Activated CD4-positive, CD25-positive, alpha-beta regulatory T cell (primary cell): ENCODE data around the gene NUP214.

ENCODE experiments used
- DNase-seq, 4 experiments: peaks; one replicate each; lab custom pipeline; 2025; lab: John Stamatoyannopoulos, UW

NUP214 gene

GRCh38 chr9:131277287-131277909 lies 152.0 kb downstream of the NUP214 start:
- no peak for DNase-seq

- peak; percentile 36 to 48 (median 46) for DNase-seq
Measured at GRCh38 chr9:131277910-131278701, 152.7 kb downstream of the NUP214 start.

DNA sequence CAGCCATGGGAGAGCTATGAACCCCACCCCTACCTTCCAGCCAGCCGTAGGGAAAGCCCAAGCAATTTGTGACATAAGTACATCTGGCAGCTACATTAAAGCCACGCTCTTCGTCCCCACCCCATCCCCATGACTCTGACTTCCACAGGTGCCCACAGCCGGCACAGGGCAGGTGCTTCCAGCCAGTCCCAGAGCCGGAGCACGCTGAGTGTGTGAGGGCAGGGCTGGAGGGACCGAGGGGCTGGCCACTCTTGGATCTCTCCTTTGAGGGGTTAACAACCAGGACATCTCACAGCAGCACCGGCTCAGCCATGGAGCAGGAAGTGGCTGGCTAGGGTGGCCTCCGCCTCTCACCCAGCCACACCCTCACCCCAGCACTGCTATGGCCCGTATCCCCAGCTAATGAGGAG lies 153.3 kb downstream of the NUP214 start:
- DNase-seq, result no peak

DNA sequence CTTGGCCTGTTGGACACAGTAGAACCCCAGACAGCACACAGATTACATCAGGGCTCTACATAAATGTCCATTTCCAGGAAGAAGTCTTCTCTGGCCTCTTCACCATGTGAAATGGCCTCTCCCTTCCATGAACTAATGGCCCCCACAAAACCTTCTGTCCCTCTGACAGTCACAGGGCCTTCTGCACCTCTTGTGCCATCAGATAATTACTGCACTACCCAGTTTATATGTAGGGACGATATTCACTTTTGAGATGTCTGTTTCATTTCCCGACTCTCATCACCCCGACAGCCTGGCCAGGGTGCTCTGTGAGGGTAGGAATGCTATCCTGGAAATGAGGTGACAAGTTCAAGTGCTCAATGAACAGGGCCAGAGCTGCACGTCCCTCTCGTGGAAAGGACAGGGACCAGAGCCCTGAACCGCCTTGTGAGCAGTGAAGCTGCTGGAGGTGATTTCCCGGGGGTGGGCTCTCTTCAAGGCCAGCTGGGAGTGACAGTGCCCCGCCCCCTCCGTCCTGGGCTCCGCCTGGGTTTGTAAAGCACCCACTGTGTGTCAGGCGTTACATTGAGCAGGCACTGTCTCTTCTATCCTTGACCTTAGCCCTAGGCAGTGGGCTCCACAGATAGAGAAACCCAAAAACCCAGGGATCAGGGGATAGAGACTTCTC lies 153.9 kb downstream of the NUP214 start:
- no peak for DNase-seq

DNA sequence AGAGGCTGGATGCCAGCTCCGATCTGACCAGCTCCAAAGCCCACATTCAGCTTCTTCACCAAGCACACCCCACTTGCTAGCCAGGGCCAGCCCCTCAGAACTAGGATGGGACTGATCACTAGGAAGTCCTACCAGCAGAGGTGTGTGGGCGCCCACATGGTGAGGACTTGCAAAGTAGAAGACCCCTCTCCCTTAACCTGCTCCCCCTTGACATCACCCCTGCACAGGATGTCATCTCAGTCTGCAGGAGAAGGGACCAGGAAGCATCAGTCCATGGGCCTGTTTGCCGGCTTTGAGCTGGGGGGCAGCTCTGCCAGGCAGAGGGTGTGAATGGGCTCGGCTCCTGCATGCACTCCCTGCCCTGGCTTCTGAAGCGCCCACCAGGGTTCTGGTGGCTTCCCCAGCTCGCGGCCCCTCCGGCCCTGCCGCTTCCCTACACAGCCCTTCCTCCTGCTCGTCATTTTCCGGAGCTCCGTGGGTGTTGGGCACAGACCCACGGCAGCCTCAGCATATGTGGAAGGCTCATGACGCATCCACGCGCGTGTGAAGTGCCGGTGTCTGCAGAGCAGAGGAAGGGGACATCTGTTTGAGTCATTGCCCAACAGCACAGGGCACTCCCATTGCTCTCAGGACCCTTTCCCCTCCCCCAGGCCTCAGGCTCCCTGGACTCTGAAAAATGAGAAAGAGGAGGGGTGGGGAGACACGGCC lies 154.6 kb downstream of the NUP214 start:
- DNase-seq, result no peak

- no peak for DNase-seq
Measured at GRCh38 chr9:131280660-131281059, 155.3 kb downstream of the NUP214 start.

GRCh38 chr9:131281119-131281965 lies 156.0 kb downstream of the NUP214 start:
- no peak for DNase-seq

DNA sequence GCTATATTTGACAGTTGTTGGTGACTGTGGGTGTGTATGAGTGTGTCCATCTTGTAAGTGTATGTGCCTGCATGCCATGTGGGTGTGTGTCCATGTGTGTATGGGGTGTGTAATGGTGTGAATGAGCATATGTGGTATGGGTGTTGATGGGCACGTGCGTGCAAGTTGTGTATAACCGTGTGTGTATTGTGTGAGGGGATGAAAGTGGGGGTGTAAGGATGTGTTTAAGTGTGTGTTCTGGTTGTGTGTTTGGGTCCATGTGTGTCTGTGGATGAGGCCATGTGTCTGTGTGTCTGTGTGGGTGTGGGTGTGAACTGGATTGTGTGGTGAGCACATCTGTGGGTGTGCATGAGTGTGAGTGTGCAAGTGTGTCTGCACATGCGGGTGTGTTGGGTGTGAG lies 156.8 kb downstream of the NUP214 start:
- no peak for DNase-seq

DNA sequence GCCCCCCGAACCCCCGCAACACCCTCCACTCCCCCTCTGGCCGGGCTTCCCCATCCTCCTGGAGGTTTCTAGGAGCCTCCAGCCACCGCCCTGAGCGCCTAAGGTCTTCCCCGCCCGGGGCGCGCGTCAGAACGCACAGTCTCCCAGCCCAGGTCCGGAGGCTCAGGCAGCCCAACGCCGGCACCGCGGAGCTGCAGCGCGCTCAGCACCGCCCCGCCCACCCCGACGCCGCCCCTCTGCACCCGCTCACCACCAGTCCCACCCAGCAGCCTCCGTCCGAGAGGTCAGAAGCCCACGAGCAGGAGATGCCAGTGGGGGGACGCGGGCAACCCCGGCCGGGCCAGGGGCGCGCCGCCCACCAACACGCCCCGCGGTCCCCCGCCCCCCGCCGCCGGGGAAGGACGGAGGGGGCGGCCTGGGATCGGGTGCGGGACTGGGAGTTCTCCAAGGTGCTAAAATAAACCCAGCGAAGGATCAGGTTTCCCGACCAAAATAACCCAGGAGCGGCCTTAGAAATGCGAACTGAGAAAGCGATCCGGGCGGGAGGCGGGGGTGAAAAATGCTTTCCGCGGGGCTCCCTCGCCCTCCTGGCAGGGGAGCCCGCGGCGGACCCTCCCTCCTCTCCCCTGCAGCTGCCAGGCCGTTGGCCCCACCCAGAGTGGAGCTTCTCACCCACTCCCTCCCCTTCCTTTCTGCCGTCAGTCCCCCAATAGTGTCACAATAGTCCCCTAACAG lies 157.5 kb downstream of the NUP214 start:
- no peak for DNase-seq
